ENCODE data around the gene NUP98.

Gene NUP98

DNA sequence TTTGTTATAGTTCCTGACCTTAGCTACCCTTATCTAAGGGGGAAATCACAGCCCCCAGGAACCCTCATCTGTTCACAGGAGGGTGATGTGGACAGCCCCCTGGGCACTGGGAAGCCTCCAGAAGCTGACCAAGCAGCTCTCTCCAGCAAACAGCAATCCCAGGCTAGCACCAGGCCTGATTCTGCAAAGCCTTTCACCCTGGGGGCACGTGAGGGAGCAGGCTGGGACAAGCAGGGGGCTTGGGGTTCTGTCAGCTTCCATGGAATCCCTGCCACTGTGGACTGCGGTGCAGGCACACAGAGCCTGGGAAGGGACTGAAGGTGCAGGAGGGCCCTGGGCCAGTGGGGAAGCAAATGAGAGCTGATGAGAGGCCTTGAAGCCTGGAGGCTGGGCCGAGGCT is 13.1 kb upstream of the NUP98 start:
- TF ChIP-seq, protein P1, sequence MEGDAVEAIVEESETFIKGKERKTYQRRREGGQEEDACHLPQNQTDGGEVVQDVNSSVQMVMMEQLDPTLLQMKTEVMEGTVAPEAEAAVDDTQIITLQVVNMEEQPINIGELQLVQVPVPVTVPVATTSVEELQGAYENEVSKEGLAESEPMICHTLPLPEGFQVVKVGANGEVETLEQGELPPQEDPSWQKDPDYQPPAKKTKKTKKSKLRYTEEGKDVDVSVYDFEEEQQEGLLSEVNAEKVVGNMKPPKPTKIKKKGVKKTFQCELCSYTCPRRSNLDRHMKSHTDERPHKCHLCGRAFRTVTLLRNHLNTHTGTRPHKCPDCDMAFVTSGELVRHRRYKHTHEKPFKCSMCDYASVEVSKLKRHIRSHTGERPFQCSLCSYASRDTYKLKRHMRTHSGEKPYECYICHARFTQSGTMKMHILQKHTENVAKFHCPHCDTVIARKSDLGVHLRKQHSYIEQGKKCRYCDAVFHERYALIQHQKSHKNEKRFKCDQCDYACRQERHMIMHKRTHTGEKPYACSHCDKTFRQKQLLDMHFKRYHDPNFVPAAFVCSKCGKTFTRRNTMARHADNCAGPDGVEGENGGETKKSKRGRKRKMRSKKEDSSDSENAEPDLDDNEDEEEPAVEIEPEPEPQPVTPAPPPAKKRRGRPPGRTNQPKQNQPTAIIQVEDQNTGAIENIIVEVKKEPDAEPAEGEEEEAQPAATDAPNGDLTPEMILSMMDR (IDR thresholded peaks at IDR 0.05; ENCODE audit: control insufficient read depth, insufficient read depth, low read depth, low read length, missing control alignments) = no peak

DNA sequence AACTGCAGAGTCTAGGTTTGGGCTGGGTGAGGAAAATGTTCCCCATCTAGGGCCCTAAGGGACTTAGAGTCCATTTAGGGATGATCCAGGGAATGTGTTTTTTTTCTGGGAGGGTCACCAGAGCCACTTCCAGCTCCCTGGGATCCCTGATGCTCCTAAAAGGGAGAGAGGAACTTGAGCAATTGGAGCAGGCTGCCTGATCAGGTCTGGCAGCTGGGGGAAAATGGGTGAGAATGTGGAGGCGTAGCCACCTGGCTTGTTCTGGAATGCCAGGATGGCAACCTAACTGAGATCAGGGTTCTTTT is 12.2 kb upstream of the NUP98 start:
- no peak overlapping the region for H3K4me3 ChIP-seq (ENCODE audit: control insufficient read depth, low read depth, low read length)
- DNase-seq (ENCODE audit: low read depth) = no peak
- TF ChIP-seq, protein P1 (IDR thresholded peaks at IDR 0.05; ENCODE audit: control insufficient read depth, insufficient read depth, low read depth, low read length, missing control alignments) = no peak

More for the DNA sequence above, 13.1 kb upstream of the NUP98 start:
- no peak for DNase-seq (ENCODE audit: low read depth)
- no peak overlapping the region for H3K4me3 ChIP-seq (ENCODE audit: control insufficient read depth, low read depth, low read length)

- peak overlapping the region; percentile 79 for H3K4me3 ChIP-seq (ENCODE audit: control insufficient read depth, low read depth, low read length)
- TF ChIP-seq, protein P1 (IDR thresholded peaks at IDR 0.05; ENCODE audit: control insufficient read depth, insufficient read depth, low read depth, low read length, missing control alignments) = peak; percentile 43
- no peak for DNase-seq (ENCODE audit: low read depth)
Observed at GRCh38 chr11:3808861-3809623, 11.7 kb upstream of the NUP98 start.

DNA sequence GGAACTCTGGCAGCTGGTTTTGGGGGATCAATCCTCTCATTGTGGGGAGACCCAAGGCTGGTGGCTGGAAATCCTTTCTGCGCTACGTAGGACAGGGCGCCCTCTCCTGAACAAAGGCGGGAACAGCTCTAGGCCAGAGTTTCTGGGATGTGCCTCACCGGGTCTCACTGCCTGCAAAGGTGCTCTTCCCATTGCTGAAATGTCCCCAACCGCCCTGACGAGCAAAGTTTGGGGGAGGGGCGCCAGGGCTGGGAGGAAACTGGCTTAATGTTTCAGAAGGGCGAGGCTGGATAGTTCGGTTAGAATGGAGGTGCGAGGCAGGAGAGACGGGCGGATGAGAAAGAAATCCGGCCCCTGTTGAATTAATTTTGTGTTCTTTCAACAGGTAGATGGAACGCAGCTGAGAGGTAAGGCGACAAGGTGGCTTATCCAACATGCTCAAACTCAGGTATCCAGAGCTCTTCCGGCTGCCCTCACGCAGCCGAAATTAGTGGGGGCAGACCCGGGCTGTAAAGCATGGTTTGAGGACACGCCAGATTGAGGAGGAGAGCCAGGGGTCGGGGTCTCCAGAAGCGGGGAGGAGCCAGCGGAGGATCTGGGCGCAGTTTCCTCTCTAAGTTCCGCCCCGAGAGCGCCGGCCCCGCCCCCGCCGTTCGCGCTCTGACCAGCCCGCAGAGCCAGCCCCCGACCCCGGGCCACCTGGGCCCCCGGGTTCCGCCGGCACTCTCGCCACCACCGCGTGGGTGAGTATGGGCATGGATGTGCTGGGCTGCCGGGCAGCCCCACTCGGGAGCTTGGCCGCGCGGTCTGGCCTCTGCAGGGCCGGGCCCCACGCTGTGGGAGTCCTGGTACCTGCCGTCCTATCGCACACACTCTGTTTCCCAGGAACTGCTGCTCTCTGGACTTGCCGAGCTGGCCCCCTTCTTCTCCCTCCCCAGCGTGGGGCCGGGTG is 10.8 kb upstream of the NUP98 start, which contains the start of gene PGAP2:
Gene PGAP2, plus strand, starts transcription at position 652 of the 952 bp plus-strand sequence. CDS start 2,700 bp downstream, outside the sequence.
- peak within 1 kb of the TSS; percentile 79 for H3K4me3 ChIP-seq (ENCODE audit: control insufficient read depth, low read depth, low read length)
- TF ChIP-seq, protein P1 (IDR thresholded peaks at IDR 0.05; ENCODE audit: control insufficient read depth, insufficient read depth, low read depth, low read length, missing control alignments) = peak; percentile 83
- DNase-seq (ENCODE audit: low read depth) = no peak

DNA sequence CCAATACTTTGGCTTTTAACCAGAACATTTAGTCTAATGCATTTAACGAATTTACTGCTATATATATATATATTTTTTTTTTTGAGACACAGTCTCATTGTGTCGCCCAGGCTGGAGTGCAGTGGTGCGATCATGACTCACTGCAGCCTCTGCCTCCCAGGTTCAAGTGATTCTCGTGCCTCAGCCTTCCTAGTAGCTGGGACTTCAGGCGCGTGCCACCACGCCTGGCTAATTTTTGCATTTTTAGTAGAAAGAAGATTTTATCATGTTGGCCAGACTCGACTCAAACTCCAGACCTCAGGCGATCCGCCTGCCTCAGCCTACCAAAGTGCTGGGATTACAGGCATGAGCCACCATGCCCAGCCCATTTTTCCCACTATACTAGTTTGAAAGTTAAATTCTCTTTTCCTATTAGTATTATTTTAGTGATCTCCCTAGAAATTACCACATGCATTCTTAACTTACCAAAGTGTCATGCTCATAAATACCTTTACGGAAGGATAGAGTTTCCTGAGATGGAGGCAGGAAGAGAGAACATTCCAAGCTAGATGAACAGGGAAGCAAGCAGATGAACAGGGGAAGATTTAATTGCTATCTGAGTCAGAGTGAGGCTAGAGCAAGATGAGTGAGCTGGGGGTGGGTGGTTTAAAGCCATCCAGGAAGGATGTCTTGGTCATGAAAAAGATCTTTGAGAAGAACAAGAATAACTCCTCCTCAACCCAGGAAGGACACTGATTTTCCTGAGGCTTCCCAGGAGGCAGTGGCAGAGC is 6.6 kb upstream of the NUP98 start:
- no peak overlapping the region for H3K4me3 ChIP-seq (ENCODE audit: control insufficient read depth, low read depth, low read length)
- TF ChIP-seq, protein P1 (IDR thresholded peaks at IDR 0.05; ENCODE audit: control insufficient read depth, insufficient read depth, low read depth, low read length, missing control alignments) = no peak
- no peak for DNase-seq (ENCODE audit: low read depth)
